ENCODE results near the gene MTHFD2L.

Gene MTHFD2L

GRCh38 chr4:74244049-74244448 lies 86.1 kb downstream of the MTHFD2L start:
- TF ChIP-seq CTCF (IDR thresholded peaks at IDR 0.05; ENCODE audit: insufficient read depth, missing control alignments), result no peak
- no peak for DNase-seq (ENCODE audit: insufficient read length, low spot score)
- no peak for FAIRE-seq

GRCh38 chr4:74252933-74253332 lies 95.0 kb downstream of the MTHFD2L start:
- no peak for TF ChIP-seq CTCF (IDR thresholded peaks at IDR 0.05; ENCODE audit: insufficient read depth, missing control alignments)

GRCh38 chr4:74254386-74254785 lies 96.5 kb downstream of the MTHFD2L start:
- FAIRE-seq (no peak), DNase-seq (ENCODE audit: insufficient read length, low spot score) (no peak)
- TF ChIP-seq CTCF (IDR thresholded peaks at IDR 0.05; ENCODE audit: insufficient read depth, missing control alignments), result no peak

More at GRCh38 chr4:74252933-74253332, 95.0 kb downstream of the MTHFD2L start:
- no peak for DNase-seq (ENCODE audit: insufficient read length, low spot score)
- no peak for FAIRE-seq

GRCh38 chr4:74255096-74255495 lies 97.2 kb downstream of the MTHFD2L start:
- no peak for TF ChIP-seq CTCF (IDR thresholded peaks at IDR 0.05; ENCODE audit: insufficient read depth, missing control alignments)
- DNase-seq (ENCODE audit: insufficient read length, low spot score) (no peak), FAIRE-seq (no peak)

GRCh38 chr4:74258963-74259362 lies 101.0 kb downstream of the MTHFD2L start:
- TF ChIP-seq CTCF (IDR thresholded peaks at IDR 0.05; ENCODE audit: insufficient read depth, missing control alignments), result no peak
- DNase-seq (ENCODE audit: insufficient read length, low spot score), result no peak
- no peak for FAIRE-seq

GRCh38 chr4:74260036-74260435 lies 102.1 kb downstream of the MTHFD2L start:
- DNase-seq (ENCODE audit: insufficient read length, low spot score) (no peak), FAIRE-seq (no peak)
- no peak for TF ChIP-seq CTCF (IDR thresholded peaks at IDR 0.05; ENCODE audit: insufficient read depth, missing control alignments)

GRCh38 chr4:74262522-74262921 lies 104.6 kb downstream of the MTHFD2L start:
- TF ChIP-seq CTCF (IDR thresholded peaks at IDR 0.05; ENCODE audit: insufficient read depth, missing control alignments), result no peak
- DNase-seq (ENCODE audit: insufficient read length, low spot score) (no peak), FAIRE-seq (no peak)
